Endothelial cell of umbilical vein (primary cell): Measurements from ENCODE around the gene ETV1. TPM values are rescaled to one million over a fixed set of nuclear protein-coding genes. Genes with fewer than 3 reads are reported as not detected.

Experiments used
- BruUV-seq: library from RNA; stranded (reverse); fragments of 400-500 nt; replicated peaks from 2 replicates; lab custom pipeline; 2021; lab: Mats Ljungman, UMichigan
- CTCF ChIA-PET: fragments of 300-600, 350-600 bp; sonication (Branson Sonifier 250); formaldehyde crosslinking; loops from one replicate; lab custom pipeline; 2021; ENCODE audit warnings: antibody characterized with exemption, inconsistent platforms; lab: Charles Lee
- POLR2A ChIA-PET: fragments of 300-600, 350-600 bp; sonication (Branson Sonifier 250); formaldehyde crosslinking; loops from one replicate; lab custom pipeline; 2021; ENCODE audit warnings: antibody characterized with exemption, inconsistent platforms; lab: Charles Lee
- DNase-seq: peaks from one replicate; pipeline ENCODE4 v3.0.0-alpha.2; 2011; ENCODE audit warnings: low read depth, low spot score
- FAIRE-seq: peaks from 2 replicates; lab custom pipeline; 2011; peaks lifted over from hg19 to GRCh38; lab: Jason Lieb, UNC
- H2AFZ ChIP-seq: 2 replicates; pipeline ENCODE4 v1.6.0; 2012; ENCODE audit warnings: low read depth, low read length, control low read depth, inconsistent platforms
- H3K27ac ChIP-seq: 2 replicates; pipeline ENCODE4 v1.5.1; 2011; ENCODE audit warnings: low read depth, mild to moderate bottlenecking, control low read depth, low read length, moderate library complexity; ENCODE audit not compliant: insufficient read depth
- H3K27me3 ChIP-seq, 2 experiments: 2 replicates each; pipeline versions ENCODE4 v1.6.0 to v1.6.1; 2011; ENCODE audit warnings: low read length in 2 of 2, mixed read lengths in 1 of 2; ENCODE audit not compliant: control insufficient read depth in 2 of 2, insufficient read depth in 2 of 2
- H3K36me3 ChIP-seq, 2 experiments: 2 replicates in 1 of 2; 3 replicates in 1 of 2; pipeline ENCODE4 v1.5.1; 2011; ENCODE audit warnings: low read length in 2 of 2, mild to moderate bottlenecking in 1 of 2, moderate library complexity in 1 of 2; ENCODE audit not compliant: control insufficient read depth in 2 of 2, insufficient read depth in 2 of 2; ENCODE audit errors: extremely low read depth in 1 of 2
- H3K4me1 ChIP-seq: 3 replicates; pipeline ENCODE4 v1.5.1; 2011; ENCODE audit warnings: mild to moderate bottlenecking, low read length; ENCODE audit not compliant: control insufficient read depth, insufficient read depth; ENCODE audit errors: extremely low read depth
- H3K4me2 ChIP-seq: 2 replicates; pipeline ENCODE4 v1.6.1; 2011; ENCODE audit warnings: low read length, control low read depth, mixed read lengths; ENCODE audit not compliant: insufficient read depth
- H3K4me3 ChIP-seq, 3 experiments: fragments of 200-600 bp in 1 of 3; sonication (generic), shearing (Covaris generic) in 1 of 3; replicated peaks in 1 of 3; 2 replicates each; pipeline ENCODE4 v1.5.1; 2011 to 2016; ENCODE audit warnings: control low read depth in 3 of 3, low read length in 3 of 3, mild to moderate bottlenecking in 2 of 3, inconsistent platforms in 1 of 3, low read depth in 1 of 3, moderate library complexity in 1 of 3; ENCODE audit not compliant: insufficient read depth in 1 of 3
- H3K79me2 ChIP-seq: 2 replicates; pipeline ENCODE4 v1.6.0; 2012; ENCODE audit warnings: low read length, inconsistent platforms; ENCODE audit not compliant: control insufficient read depth, insufficient read depth
- H3K9ac ChIP-seq: replicated peaks from 2 replicates; pipeline ENCODE3; 2011; ENCODE audit warnings: low read length, control low read depth; ENCODE audit not compliant: insufficient read depth; ENCODE audit errors: extremely low read depth
- H3K9me1 ChIP-seq: replicated peaks from 3 replicates; pipeline ENCODE4 v1.6.0; 2011; ENCODE audit warnings: mild to moderate bottlenecking, low read length; ENCODE audit not compliant: control insufficient read depth, insufficient read depth; ENCODE audit errors: extremely low read depth
- H3K9me3 ChIP-seq: replicated peaks from 2 replicates; pipeline ENCODE4 v1.5.1; 2012; ENCODE audit warnings: low read length, inconsistent platforms; ENCODE audit not compliant: control insufficient read depth, insufficient read depth
- H4K20me1 ChIP-seq: replicated peaks from 2 replicates; pipeline ENCODE3; 2011; ENCODE audit warnings: mild to moderate bottlenecking, low read length; ENCODE audit not compliant: control insufficient read depth, insufficient read depth; ENCODE audit errors: extremely low read depth
- EZH2 ChIP-seq: IDR thresholded peaks from 2 replicates; pipeline ENCODE4 v1.6.1; 2012; ENCODE audit warnings: borderline replicate concordance, low read depth, mild to moderate bottlenecking, moderate library complexity, low read length, inconsistent platforms; ENCODE audit not compliant: severe bottlenecking
- FOS ChIP-seq: IDR thresholded peaks from 2 replicates; pipeline ENCODE4 v1.6.1; 2011; ENCODE audit warnings: mild to moderate bottlenecking, low read length, moderate library complexity, borderline replicate concordance; ENCODE audit not compliant: insufficient read depth
- GATA2 ChIP-seq: IDR thresholded peaks from 2 replicates; pipeline ENCODE4 v1.7.0; 2011; ENCODE audit warnings: low read depth, mild to moderate bottlenecking, moderate library complexity, mixed read lengths, low read length; ENCODE audit not compliant: insufficient read length, insufficient read depth
- JUN ChIP-seq: IDR thresholded peaks from 2 replicates; pipeline ENCODE4 v1.6.1; 2011; ENCODE audit warnings: borderline replicate concordance, low read depth; ENCODE audit not compliant: insufficient read length, insufficient read depth
- MYC ChIP-seq: IDR thresholded peaks from one replicate; pipeline ENCODE4 v1.6.1; 2011; ENCODE audit warnings: mild to moderate bottlenecking, low read depth, low read length
- POLR2A ChIP-seq: IDR thresholded peaks from 2 replicates; pipeline ENCODE4 v1.6.1; 2012; ENCODE audit warnings: low read depth, mild to moderate bottlenecking, control low read depth, low read length
- POLR2AphosphoS5 ChIP-seq: IDR thresholded peaks from 2 replicates; pipeline ENCODE4 v1.6.1; 2012; ENCODE audit warnings: low read depth, mild to moderate bottlenecking, control low read depth, low read length, moderate library complexity; ENCODE audit not compliant: insufficient read depth
- dilution Hi-C: fragments of 300-500 bp; cut with MboI; formaldehyde crosslinking; loops from one replicate; pipeline ENCODE4 v1.15.0; 2019; ENCODE audit warnings: low sequenced_read_pairs; ENCODE audit not compliant: extremely low pct_ligation_motif_present
- intact Hi-C: fragments of 100-400 bp; cut with micrococcal nuclease; formaldehyde crosslinking; loops from one replicate; pipeline ENCODE4 v1.10.0; 2022
- polyA plus RNA-seq, 4 experiments: library from polyadenylated mRNA; depleted of rRNA in 3 of 4; stranded (reverse) in 3 of 4; unstranded in 1 of 4; fragments of >200 nt; gene quantifications; 2 replicates each; pipeline versions ENCODE4 v1.2.1 to v1.2.3, GENCODE V29; 2011 to 2012; ENCODE audit warnings: missing spikeins in 1 of 4
- total RNA-seq: library from RNA; stranded (reverse); gene quantifications from 2 replicates; pipeline ENCODE4 v1.2.3, GENCODE V29; 2021
- TF ChIP-seq, protein P1 (sequence below), 2 donors: IDR thresholded peaks; 1 replicate in 1 of 2; 2 replicates in 1 of 2; pipeline ENCODE4 v1.5.1; 2011; ENCODE audit warnings: low read length in 2 of 2, mild to moderate bottlenecking in 2 of 2, moderate library complexity in 2 of 2, control low read depth in 1 of 2, inconsistent platforms in 1 of 2, low read depth in 1 of 2; ENCODE audit not compliant: insufficient read depth in 1 of 2; ENCODE audit errors: extremely low read depth in 1 of 2

Gene ETV1
- total and polyA plus RNA-seq, 2 donors (not counting 3 experiments of a cell fraction or from before 2014, with no cell fraction given) = 8.4 to 16.6 TPM

DNA sequence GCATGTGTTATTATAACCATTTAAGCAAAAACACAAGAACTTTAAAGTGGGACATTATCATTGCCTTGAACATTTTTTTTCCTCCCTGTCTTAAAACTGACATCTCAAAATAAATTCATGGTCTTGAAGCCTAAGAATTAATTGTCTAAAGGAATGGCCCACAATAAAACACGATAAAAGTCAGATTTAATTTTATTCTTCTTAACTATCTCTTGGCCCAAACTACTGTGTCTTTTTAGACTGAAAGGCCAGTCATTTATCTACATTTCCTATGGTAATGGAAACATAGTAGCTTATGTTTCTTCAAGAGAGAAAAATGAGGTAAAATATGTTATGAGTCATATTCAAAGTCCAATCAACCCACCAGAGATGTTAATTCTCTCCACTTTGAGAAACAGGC lies 24.4 kb upstream of the ETV1 start:
- Histone ChIP-seq H2AFZ (no peak overlapping the region), H3K9me3 (no peaks in the 10 kb centered on the region), H3K79me2 (no peaks in the 10 kb centered on the region), H3K36me3 (no peaks in the 10 kb centered on the region), H3K4me1 (no peaks in the 10 kb centered on the region), H3K27ac (no peak overlapping the region), H3K4me2 (no peak overlapping the region), H3K9ac (no peak overlapping the region), H4K20me1 (no peaks in the 10 kb centered on the region), H3K4me3 (no peak overlapping the region), H3K27me3 (no peaks in the 10 kb centered on the region), H3K9me1 (no peaks in the 10 kb centered on the region)
- no peak for FAIRE-seq
- CTCF ChIA-PET = no interaction called here
- no TSS peak for BruUV-seq
- dilution Hi-C loops = no loop called here
- DNase-seq = no peak
- intact Hi-C loops = no loop called here
- no peak for TF ChIP-seq MYC
- TF ChIP-seq GATA2 = no peak
- no peak for TF ChIP-seq EZH2
- TF ChIP-seq POLR2AphosphoS5 = no peak
- TF ChIP-seq FOS = no peak
- TF ChIP-seq JUN = no peak
- TF ChIP-seq, protein P1, sequence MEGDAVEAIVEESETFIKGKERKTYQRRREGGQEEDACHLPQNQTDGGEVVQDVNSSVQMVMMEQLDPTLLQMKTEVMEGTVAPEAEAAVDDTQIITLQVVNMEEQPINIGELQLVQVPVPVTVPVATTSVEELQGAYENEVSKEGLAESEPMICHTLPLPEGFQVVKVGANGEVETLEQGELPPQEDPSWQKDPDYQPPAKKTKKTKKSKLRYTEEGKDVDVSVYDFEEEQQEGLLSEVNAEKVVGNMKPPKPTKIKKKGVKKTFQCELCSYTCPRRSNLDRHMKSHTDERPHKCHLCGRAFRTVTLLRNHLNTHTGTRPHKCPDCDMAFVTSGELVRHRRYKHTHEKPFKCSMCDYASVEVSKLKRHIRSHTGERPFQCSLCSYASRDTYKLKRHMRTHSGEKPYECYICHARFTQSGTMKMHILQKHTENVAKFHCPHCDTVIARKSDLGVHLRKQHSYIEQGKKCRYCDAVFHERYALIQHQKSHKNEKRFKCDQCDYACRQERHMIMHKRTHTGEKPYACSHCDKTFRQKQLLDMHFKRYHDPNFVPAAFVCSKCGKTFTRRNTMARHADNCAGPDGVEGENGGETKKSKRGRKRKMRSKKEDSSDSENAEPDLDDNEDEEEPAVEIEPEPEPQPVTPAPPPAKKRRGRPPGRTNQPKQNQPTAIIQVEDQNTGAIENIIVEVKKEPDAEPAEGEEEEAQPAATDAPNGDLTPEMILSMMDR (IDR thresholded peaks at IDR 0.05; ENCODE audit: extremely low read depth in 1 of 2, insufficient read depth in 1 of 2, low read depth in 1 of 2, low read length in 2 of 2) = no peak
- no peak for TF ChIP-seq POLR2A
- POLR2A ChIA-PET = no interaction called here
